K562 (cell line): ENCODE measurements around the gene GFRA1.

Experiments used
- EP300 ChIP-seq: IDR thresholded peaks from 2 replicates; pipeline ENCODE4 v1.6.1; 2012; ENCODE audit warnings: low read length, improper control_type of control experiment
- IRF2 ChIP-seq: sonication (generic); formaldehyde crosslinking; IDR thresholded peaks from 2 replicates; pipeline ENCODE4 v1.8.1; 2022; ENCODE audit warnings: mild to moderate bottlenecking, missing genetic modification reagents
- PHF8 ChIP-seq: fragments of 200-600 bp; sonication (generic); IDR thresholded peaks from 2 replicates; pipeline ENCODE4 v1.6.1; 2012; ENCODE audit warnings: mixed run types, mild to moderate bottlenecking, inconsistent platforms, low read length, moderate library complexity, borderline replicate concordance

DNA sequence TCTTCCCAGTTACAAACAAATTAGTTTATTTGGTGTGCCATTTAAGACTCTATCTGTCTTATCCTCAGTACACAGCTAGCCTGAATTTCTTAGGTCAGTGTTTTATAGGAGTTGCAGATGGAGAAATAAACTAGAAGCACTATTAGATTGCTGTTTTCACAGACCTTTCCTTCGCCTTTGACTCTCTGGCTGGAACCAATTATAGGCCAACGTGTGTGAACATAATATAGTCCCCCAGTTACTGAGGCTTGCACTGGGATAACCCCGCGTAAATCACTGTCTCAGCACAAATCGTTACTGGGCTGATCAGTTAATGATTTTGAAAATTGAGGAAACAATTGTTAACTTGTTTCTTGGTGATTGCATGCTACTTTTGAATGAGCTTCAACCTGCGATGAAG lies 233.4 kb downstream of the GFRA1 start:
- no peak for TF ChIP-seq PHF8
- no peak for TF ChIP-seq IRF2 (CRISPR knock-in tag)
- no peak for TF ChIP-seq EP300
